Heart left ventricle (tissue), 16 donors: Measurements from ENCODE around the gene CALHM3. TPM values are rescaled to one million over a fixed set of nuclear protein-coding genes. Genes with fewer than 3 reads are reported as not detected.

Experiments used
- ATAC-seq, 4 donors: fragments of 200-7000 bp; cut with Tn5 transposase; one replicate each; pipeline ENCODE4 v1.9.1; 2020 to 2022; ENCODE audit warnings: moderate library complexity in 4 of 4, mild to moderate bottlenecking in 3 of 4, moderate number of reproducible peaks in 1 of 4
- DNase-seq, 5 donors: peaks; one replicate each; pipeline ENCODE4 v3.0.0-alpha.2; 2020
- H3K27ac ChIP-seq, 12 donors: fragments of 200-600 bp; sonication (generic) in 4 of 12; one replicate each; pipeline versions ENCODE4 v1.5.0 to v1.8.0; 2016 to 2022; ENCODE audit warnings: mild to moderate bottlenecking in 2 of 12
- H3K27me3 ChIP-seq, 9 donors: fragments of 200-600 bp; sonication (generic) in 2 of 9; one replicate each; pipeline versions ENCODE4 v1.5.1 to v1.8.0; 2016 to 2022; ENCODE audit warnings: mild to moderate bottlenecking in 3 of 9
- H3K36me3 ChIP-seq, 9 donors: fragments of 200-600 bp; sonication (generic) in 2 of 9; one replicate each; pipeline versions ENCODE4 v1.5.0 to v1.8.0; 2018 to 2022; ENCODE audit warnings: mild to moderate bottlenecking in 2 of 9
- H3K4me1 ChIP-seq, 12 donors: fragments of 200-600 bp; sonication (generic) in 4 of 12; one replicate each; pipeline versions ENCODE4 v1.5.0 to v1.8.0; 2016 to 2022; ENCODE audit warnings: mild to moderate bottlenecking in 3 of 12
- H3K4me3 ChIP-seq, 12 donors: fragments of 200-600 bp; sonication (generic) in 4 of 12; one replicate each; pipeline versions ENCODE4 v1.5.0 to v1.8.0; 2017 to 2022; ENCODE audit warnings: mild to moderate bottlenecking in 9 of 12, moderate library complexity in 4 of 12
- H3K9me3 ChIP-seq, 12 donors: fragments of 200-600 bp; sonication (generic) in 4 of 12; one replicate each; pipeline versions ENCODE4 v1.5.0 to v1.8.0; 2016 to 2022; ENCODE audit warnings: mild to moderate bottlenecking in 1 of 12
- POLR2A ChIP-seq, 2 donors: fragments of 450-650 bp; IDR thresholded peaks; one replicate each; pipeline ENCODE4 v1.6.1; 2017; ENCODE audit warnings: antibody characterized with exemption in 2 of 2, mild to moderate bottlenecking in 2 of 2, moderate library complexity in 2 of 2
- WGBS, 4 donors: extraction: QIAGEN DNeasy Blood & Tissue Kit in 2 of 4; methylation state at CpG; one replicate each; pipeline versions ENCODE4 v1.1.5 to v1.1.7; 2013 to 2018; 5-methylcytosine and 5-hydroxymethylcytosine counted together
- intact Hi-C, 10 donors: fragments of 100-400 bp; cut with DNase I; formaldehyde crosslinking; loops; one replicate each; pipeline versions ENCODE4 v1.11.1 to v1.14.2; 2022
- polyA plus RNA-seq, 2 donors: library from polyadenylated mRNA; stranded (reverse); fragments of 200-250 nt; gene quantifications; one replicate each; pipeline ENCODE4 v1.2.3, GENCODE V29; 2013
- total RNA-seq, 9 donors: library from RNA; depleted of rRNA in 2 of 9; stranded (reverse); fragments of >200 nt in 2 of 9; fragmentation: NEBNext Ultra II Directional in 3 of 9; extraction: Animal tissue kit (Norgen Biotek cat#: 25700) in 3 of 9; gene quantifications; one replicate each; pipeline versions ENCODE4 v1.1.0 to v1.2.4, GENCODE V29; 2016 to 2023
- TF ChIP-seq, protein P1 (sequence below), 12 donors: fragments of 200-600 bp; sonication (generic) in 4 of 12; IDR thresholded peaks; one replicate each; pipeline versions ENCODE4 v1.5.0 to v1.8.0; 2018 to 2022; ENCODE audit warnings: antibody characterized with exemption in 12 of 12, mild to moderate bottlenecking in 5 of 12
- donor health status: ischemic (EF 13 %, LVEDD 7.1; RV severe dilation, severe dysfunction).
- donor health status: healthy with polysubstance abuse.
- donor health status: DM: no; HTN: yes; CAD: no.
- donor health status: DM: no; HTN: no; CAD: no.
- donor health status: ischemic (EF 25% LVEDD 6.9; RV normal size, moderate dysfunction).
- donor health status: ischemic (EF 25% LVEDD 5.7; RV mildly dilated, moderate dysfunction).
- donor health status: healthy.
- donor health status: DM: yes; HTN: yes; CAD: no.
- donor health status: ischemic (EF 35%, LVEDD 5.7; RV mildly dilated, moderate dysfunction).
- donor health status: nonischemic (EF 11% LVEDD 7.7; RV severe dilation, severe dysfunction).
- donor health status: DM: yes; HTN: yes; CAD: no.
- donor health status: PGD.
- donor health status: ischemic (EF 29% LVEDD 5.4; RV normal size, mild dysfunction).
- donor health status: nonischemic (EF 23%, LVEDD 6.1; RV moderate dilation, normal function).

Gene CALHM3
- total and polyA plus RNA-seq, 11 donors, result not detected

DNA sequence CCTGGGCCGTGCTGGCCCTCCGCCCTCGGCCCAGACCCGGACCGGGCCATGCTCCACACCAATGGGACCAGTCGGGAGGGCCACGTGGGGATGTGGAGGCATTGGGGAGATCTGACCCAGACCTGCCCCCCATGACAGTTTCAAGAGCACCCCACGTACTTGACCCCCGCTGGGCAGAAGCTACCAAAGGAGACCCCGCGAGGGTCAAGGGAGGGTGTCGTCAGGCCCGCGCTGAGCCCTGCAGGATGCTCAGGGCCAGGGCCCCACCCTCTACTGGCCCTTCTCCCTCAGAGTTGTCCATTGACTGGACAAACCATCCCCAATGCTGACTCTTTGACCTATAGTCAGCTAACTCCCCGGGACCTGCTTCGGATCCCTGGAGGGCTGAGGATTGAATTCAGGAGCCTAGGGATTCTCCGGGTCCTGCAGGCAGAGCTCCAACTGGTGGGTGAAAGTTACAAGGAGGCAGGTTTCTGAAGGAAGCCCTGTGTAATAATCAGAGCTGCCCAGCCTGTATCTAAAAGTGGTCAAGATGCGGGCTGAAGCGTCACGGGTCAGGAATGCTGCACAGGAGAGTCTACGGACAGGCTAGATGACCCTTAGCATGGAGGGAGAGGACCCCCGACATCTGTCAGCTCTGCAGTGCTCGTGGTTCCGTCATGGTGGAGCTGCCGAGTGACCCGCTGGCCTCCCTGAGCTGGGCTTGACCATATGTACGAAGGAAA lies 26.4 kb downstream of the CALHM3 start:
- H3K27ac ChIP-seq, result peak overlapping the region; percentile 83 to 98 (median 93)
- peaks cover 6 to 46% (median 30%) of the 10 kb centered on the region in 12 donors for H3K4me1 ChIP-seq
- no peaks in the 10 kb centered on the region for H3K9me3 ChIP-seq
- DNase-seq (no peak), ATAC-seq (no peak)
- peak overlapping the region; percentile 58 to 97 (median 76) for H3K4me3 ChIP-seq
- intact Hi-C loops, result no loop called here
- H3K36me3 ChIP-seq, result peaks cover 0 to 28% (median 26%) of the 10 kb centered on the region in 9 donors
- no peak for TF ChIP-seq POLR2A (IDR thresholded peaks at IDR 0.05)
- TF ChIP-seq, protein P1, sequence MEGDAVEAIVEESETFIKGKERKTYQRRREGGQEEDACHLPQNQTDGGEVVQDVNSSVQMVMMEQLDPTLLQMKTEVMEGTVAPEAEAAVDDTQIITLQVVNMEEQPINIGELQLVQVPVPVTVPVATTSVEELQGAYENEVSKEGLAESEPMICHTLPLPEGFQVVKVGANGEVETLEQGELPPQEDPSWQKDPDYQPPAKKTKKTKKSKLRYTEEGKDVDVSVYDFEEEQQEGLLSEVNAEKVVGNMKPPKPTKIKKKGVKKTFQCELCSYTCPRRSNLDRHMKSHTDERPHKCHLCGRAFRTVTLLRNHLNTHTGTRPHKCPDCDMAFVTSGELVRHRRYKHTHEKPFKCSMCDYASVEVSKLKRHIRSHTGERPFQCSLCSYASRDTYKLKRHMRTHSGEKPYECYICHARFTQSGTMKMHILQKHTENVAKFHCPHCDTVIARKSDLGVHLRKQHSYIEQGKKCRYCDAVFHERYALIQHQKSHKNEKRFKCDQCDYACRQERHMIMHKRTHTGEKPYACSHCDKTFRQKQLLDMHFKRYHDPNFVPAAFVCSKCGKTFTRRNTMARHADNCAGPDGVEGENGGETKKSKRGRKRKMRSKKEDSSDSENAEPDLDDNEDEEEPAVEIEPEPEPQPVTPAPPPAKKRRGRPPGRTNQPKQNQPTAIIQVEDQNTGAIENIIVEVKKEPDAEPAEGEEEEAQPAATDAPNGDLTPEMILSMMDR (IDR thresholded peaks at IDR 0.05), result no peak
- no peaks in the 10 kb centered on the region for H3K27me3 ChIP-seq
- 32 to 48% (median 39%) methylated on average over 19 to 27 of the region's 27 CpGs for WGBS, 4 donors

DNA sequence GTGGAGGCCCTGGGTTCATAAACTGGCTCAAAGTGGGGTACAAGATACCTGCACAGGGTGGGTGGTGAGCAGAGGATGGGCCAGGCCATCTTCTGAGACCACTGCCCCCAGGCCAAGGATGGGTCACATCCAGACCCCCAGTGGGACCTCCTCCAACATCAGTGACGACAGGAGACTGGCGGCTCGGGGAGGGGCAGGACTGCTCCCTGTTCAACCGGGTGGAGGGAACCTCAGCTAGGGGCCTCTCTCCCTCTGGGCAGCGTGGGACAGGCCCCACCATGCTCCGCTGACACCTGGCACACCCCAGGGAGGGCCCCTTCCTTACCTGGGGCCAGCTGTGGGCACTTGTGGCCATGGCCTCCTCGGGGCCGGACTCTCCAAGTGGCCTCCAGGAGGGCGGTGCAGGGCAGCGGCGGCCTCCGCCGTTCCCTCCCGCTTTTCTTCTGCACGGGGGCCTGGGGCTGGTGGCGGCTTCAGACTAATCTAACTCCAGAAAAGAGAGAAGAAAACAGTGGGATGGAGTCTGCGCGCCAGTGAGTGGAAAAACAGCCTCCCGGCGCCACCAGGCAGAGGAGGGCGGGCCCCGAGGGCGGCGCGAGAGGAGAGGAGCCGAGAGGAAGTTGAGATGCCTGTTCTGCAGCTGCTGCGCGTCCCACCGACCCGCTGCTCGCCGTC lies 27.1 kb downstream of the CALHM3 start, which contains the start of gene CALHM2:
TSS of gene CALHM2 (minus strand) at position 540 of the 675 bp plus-strand sequence. CDS start 2,429 bp downstream, outside the sequence.
- Histone ChIP-seq H3K4me1 (peaks cover 6 to 53% (median 37%) of the 10 kb centered on the region in 12 donors), H3K36me3 (peaks cover 0 to 35% (median 33%) of the 10 kb centered on the region in 9 donors), H3K27me3 (no peaks in the 10 kb centered on the region), H3K9me3 (no peaks in the 10 kb centered on the region), H3K27ac (peak within 1 kb of the TSS; percentile 83 to 98 (median 93)), H3K4me3 (peak within 1 kb of the TSS; percentile 58 to 97 (median 76))
- peak in 1 of 2 donors; percentile 36 for TF ChIP-seq POLR2A (IDR thresholded peaks at IDR 0.05)
- TF ChIP-seq, protein P1 (IDR thresholded peaks at IDR 0.05), result no peak
- 3 to 12% (median 7%) methylated on average over 25 to 32 of the region's 32 CpGs for WGBS, 4 donors
- DNase-seq (peak; percentile 76 to 88 (median 79)), ATAC-seq (peak in 3 of 4 donors; percentile 67 to 76 (median 67))
- intact Hi-C loops, result no loop called here

DNA sequence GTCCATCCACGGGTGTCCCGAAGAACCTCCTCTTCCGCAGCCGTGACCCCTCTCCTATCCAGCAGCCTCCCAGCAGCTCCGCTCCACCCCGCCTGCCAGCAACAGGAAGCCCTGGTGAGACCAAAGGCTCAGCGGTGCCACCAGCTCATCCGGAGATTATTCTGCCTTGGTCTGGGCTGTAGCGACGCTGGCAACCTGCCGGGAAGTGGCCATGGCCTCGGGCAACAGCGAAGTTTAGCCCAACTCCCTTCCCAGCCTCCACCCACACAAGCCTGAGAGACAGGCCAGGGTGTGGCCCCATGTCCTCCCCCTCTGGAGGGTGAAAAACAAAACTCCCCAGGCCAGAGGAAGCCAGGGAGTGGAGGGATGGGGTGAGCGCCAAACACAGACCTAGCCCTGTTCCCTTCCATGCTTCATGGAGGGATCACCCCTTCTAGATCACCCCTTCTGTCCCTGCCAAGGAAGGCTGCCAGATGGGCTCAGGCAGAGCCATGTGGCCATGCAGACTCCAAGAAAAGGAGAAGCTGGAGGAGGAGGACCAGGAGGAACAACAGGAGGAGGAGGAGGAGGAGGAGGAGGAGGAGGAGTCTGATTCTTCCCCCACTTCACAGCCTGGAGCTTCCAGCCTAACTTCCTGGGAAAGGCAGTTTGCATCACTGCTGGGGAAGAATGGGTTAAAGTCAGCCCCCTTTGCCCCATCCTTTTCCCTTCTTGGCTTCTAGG lies 27.8 kb downstream of the CALHM3 start:
- Histone ChIP-seq H3K9me3 (no peaks in the 10 kb centered on the region), H3K4me1 (peaks cover 10 to 60% (median 44%) of the 10 kb centered on the region in 12 donors), H3K27me3 (no peaks in the 10 kb centered on the region), H3K4me3 (peak overlapping the region; percentile 58 to 97 (median 76)), H3K36me3 (peaks cover 0 to 42% (median 39%) of the 10 kb centered on the region in 9 donors), H3K27ac (peak overlapping the region; percentile 83 to 98 (median 93))
- 32 to 51% (median 43%) methylated on average over 10 to 14 of the region's 14 CpGs for WGBS, 4 donors
- intact Hi-C loops, result no loop called here
- DNase-seq (peak; percentile 74 to 88 (median 83)), ATAC-seq (peak; percentile 56 to 74 (median 67))
- TF ChIP-seq POLR2A (IDR thresholded peaks at IDR 0.05), result peak in 1 of 2 donors; percentile 39
- TF ChIP-seq, protein P1 (IDR thresholded peaks at IDR 0.05), result no peak
